HG03159 (cell line): ENCODE data around the gene GRN.
"Not testable (repeated sequence)": the region's sequence is repeated elsewhere in the genome, so short reads cannot be mapped to it uniquely, and the experiment has no call there.

Experiments used
- ATAC-seq: cut with Tn5 transposase; IDR thresholded peaks from one replicate; pipeline ENCODE4 v1.9.1; 2021; ENCODE audit warnings: mild to moderate bottlenecking, moderate library complexity; ENCODE audit not compliant: unreplicated experiment

The GRN gene

DNA sequence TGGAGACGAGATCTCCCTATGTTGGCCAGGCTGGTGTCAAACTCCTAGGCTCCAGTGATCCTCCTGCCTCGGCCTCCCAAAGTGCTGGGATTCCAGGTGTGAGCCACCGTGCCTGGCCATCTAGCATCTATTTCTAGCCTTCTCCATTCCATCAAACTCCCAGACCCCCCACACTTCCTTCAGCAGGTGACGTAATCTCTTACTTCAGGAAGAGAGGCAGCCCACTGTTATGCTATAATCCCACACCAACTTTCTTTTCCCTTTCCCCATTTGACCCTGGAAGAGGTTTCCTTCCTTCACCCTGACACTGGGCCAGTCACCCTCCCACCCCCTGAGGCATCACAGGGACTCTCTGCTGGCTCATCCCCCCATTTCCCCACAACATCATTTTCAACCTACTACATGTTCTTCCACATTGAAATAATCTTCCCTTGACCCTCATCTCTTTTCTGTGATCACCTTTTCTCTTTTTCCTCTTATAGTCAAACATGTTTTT, 36.8 kb downstream of the GRN start:
- no peak for ATAC-seq

DNA sequence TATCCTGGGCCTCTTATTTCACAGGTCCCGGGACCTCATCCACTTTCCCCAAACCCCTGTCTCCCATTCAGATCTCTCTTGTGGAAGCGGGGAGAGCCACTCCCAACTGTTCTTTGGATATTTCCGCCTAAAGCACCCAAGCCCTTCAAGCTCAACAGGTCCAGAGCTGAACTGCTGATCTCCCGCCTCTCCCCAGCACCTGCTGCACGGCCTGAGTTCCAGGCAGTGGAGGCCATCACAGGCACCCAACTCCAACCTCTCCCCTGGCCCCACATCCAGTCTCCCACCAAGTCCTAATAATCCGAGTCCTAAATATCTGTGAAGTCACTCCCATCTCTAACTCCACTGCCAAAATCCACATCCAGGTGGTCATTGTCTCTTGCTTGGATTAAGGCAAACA, 37.8 kb downstream of the GRN start:
- ATAC-seq: no peak

DNA sequence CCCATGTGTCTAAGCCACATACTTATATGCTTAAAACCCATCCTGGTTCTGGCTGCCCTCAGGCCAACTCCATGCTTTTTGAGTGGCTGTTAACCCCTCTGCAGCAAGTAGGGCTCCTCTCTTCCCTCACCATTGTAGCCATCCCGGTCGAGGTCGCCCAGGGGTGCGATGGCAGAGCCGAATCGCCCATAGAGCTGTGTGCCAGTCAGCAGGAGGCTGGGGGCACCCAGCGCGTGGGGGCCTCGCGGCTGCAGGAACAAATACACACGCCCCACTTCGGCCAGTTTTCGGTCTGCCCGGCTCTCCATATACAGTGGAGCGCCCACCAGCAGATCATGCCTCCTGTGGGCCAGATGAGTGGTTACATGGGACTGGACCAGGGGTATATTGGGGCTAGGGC, 38.3 kb downstream of the GRN start:
- ATAC-seq: no peak

DNA sequence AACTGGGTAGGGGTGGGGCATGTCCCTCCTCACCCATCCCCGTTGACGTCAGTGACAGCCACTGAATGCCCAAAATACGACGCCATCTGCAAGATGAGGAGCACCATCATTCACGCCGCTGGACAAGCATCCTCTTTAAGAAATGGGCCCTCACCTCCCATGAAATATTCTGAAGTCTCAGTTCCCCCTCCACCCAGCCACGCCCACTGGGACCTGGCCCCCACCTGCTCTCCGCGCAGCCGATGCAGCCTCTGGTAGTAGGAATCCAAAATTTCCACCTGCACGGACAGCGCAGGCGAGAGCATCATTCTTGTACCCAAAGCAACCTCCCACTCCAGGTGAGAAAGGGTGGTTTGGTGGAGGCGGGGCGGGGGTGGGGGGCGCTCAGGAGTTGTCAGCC, 38.8 kb downstream of the GRN start:
- ATAC-seq: no peak

DNA sequence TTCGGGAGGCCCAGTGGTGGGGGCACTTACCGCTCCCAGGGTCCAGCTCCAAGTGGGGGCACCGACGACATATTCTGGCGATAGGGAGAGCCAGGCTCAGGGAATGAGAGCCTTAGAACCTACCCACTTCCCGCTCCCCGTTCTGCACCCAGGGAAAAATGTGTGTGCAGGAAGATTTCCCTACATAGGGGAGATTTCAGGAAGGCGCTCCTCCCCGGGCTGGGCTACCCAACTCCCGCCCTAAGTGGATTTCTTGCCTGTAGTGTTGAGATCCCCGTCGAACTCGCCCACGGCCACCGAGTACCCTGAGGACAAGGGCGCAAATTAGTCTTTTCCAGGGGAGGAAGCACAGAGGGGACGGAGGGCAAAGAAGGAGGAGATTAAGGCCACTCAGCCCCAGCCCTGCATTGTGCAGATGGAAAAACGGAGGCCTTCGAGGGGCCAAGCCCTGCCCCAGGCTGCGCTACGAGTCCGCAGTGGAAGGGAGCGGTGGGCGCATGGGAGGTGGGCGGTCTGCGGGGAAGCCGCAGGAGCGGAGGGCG, 39.2 kb downstream of the GRN start:
- ATAC-seq: no peak

DNA sequence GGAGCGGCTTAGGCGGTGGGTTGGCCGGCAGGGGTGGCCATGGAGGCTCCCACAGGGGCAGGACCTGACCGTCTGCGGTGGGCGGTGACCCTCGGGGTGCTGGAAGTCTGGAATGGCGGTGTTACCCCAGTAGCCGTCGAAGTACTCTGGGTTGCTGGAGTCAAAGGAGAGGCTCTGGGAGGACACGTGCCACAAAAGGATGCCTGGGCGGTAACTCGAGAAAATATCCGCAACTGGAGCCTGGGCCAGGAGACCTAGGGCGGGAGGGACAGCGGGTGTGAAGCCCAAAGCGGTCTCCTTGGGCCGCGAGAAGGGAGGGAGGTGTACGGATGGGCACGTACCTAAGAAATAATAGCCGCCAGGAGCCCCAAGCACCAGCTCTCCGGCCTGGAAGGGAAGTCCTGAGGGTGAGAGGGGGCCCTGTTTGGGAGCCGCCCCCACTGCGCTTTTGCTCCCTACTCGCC, 39.8 kb downstream of the GRN start:
- ATAC-seq: no peak

DNA sequence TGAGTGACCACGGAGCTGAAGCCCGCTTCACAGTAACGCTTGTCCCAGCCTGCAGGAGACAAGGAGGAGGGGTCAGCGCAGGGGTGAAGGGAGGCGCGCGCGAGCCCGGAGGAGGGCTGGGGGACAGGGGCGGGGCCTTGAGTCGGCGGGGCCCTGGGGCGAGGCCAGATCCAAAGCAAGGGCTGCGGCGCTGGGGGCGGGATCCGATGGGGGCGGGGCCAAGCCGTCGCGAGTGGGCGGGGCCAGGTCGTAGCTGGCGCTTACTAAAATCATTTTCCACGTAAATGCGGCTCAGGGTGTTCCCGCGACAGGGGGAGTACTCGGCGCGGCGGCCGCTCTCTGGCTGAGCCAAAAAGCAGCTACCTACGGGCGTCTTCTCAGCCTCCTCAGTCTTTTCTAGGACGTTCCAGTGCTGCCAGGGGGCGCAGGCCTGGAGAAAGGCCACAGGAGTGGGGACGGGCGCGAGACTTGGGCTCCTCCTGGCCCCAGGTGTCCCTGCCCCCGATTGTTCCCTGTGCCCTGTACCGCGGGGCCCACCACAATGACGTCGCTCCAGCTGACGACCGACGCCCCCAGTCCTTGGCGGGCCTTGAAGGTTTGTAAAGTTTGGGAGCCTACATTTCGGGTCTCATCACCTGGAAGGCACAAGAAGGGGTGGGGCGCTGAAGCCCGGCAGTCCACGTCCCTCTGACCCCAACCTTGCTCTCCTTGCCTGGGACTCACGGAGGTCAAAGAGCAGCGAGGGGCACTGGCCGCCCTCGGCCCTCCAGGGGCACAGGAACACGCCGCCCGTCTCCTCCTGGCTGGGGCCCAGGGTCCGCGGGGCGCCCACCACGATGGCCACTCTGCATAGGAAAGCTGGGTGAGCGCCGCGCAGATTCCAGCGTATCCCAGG, 40.4 kb downstream of the GRN start:
- peak; percentile 56 for ATAC-seq

DNA sequence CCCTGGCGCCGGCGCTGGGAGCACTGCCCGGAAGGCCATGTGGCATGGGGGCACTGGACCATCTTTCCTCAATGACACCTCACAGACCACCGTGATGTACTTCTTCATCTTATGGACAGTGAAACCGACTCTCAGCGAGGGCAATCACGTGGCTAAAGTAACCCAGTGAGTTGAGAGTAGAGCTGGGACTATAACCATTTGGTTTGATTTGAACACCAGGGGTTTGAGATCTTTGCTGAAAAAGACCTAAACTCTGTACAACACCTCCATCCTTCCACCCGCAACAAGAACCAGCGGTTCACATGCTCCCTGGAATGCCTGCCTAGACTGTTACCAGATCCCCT, 41.1 kb downstream of the GRN start:
- no peak for ATAC-seq

DNA sequence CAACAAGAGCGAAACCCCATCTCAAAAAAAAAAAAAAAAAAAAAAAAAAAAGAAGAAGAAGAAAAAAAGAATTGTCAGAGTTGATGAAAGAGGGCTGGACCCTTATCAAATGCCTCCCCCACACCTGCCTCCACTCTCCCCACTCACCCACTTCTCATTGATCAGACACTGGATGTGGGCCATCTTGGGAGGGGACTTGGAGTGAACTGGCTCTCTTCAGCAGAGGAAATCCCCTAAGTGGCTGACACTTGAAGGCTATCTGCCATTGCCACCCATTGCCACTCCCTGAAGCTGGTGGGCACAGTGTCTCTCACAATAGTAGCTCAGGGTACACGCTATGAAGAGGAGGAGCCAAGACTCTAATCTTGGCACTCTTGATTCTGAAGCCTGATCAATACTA, 42.7 kb downstream of the GRN start:
- ATAC-seq: no peak

DNA sequence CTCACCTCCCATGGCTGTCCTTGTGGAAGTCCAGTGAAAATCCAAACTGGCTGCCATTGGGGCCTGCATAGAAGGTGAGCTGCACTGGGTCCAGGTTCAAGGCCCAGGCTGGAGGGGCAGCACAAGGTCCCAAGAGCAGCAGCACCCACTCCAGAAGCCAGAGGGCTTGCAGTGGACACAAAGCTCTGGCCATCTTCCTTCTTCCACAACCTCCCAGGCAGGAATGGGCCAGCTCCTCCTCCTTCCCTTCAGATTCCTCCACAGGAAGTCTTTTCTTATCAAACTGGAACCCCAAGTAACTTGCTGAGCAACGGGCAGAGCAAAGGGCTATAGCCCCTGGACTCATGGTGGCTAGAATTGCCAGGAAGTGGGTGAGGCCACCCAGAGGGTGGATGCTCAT, 44.2 kb downstream of the GRN start, which contains the start of gene ITGA2B:
Gene ITGA2B (minus strand): TSS at position 369 of the 400 bp plus-strand sequence. CDS start 176 bp downstream, at position 193.
- no peak for ATAC-seq

DNA sequence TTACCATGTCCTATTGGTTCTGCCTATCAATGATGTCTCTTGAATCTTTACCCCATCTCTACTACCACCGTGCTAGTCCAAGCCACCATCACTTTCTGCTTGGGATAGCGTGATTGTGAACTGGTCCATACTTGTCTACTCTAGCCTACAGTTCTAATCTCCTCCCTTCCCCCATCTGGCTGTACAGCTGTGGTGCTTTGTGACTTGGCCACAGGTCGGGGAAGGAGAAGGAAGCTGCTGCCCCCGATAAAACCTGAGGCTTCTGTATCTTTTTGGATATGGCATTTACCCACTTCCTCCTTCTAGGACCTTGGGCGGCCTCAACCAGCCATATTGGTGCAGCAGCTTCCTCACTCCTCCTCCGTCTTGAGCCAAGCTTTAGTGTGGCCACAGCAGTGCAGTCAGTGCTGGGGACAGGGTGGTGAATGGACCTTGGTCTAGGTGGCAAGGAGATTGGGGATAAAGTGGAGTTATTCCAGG, 44.7 kb downstream of the GRN start:
- ATAC-seq: no peak

DNA sequence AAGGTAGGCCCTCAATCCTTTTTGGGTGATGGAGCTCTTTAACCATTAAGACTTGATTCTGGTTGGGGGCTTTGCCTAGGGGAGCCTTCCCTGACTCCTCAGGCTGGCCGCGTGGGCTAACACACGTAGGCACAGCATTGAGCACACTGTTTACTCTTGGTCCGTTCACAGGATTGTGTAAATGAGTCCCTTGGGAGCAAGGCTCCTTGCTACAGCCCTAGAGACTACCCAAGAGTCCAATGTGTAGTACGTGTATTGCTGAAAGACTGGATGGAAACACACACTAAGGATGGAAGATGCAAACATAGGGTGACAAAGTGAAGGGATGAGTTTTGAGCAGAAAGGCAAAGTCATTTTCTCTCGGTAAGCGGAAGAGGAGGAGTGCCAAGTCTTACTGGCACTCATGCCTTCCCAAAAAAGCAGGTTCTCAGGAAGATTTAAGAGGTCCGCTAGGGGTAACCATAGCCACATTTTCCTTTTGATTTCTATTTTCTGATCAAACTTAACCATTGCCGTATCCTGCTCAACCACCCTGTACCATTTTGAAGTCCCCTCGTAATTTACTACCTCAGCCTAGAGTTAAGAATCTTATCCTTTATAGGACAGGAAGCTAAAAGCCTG, 45.3 kb downstream of the GRN start:
- no peak for ATAC-seq

DNA sequence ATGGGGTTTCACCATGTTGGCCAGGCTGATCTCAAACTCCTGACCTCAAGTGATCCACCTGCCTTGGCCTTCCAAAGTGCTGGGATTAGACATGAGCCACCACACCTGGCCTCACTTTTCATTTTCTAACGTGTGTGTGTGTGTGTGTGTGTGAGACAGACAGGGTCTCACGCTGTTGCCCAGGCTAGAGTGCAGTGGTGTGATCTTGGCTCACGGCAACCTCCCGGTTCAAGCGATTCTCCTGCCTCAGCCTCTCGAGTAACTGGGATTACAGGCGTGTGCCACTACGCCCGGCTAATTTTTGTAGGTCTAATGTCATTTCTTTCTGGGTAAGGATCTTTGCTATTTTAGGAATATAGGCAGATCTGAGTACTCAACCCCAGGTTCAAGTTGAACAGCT, 49.0 kb downstream of the GRN start:
- ATAC-seq: not testable (repeated sequence)

DNA sequence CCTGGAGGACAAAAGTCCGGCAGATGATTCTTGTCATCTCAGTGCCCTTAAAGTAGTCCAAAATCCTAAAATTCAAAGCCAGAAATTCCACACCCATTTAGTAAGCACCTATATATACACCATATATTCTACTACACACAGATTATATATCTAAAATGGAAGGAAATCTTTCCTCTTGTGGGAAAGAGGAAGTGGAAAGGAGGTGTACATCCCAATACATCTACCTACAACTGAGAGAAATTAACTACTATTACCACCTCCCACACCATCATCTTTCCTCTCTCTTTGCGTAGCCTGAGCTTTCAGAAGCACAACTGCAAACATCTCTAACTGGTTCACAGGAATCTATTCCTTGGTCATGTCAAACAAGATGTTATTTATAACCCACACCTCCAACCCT, 49.7 kb downstream of the GRN start:
- ATAC-seq: no peak

DNA sequence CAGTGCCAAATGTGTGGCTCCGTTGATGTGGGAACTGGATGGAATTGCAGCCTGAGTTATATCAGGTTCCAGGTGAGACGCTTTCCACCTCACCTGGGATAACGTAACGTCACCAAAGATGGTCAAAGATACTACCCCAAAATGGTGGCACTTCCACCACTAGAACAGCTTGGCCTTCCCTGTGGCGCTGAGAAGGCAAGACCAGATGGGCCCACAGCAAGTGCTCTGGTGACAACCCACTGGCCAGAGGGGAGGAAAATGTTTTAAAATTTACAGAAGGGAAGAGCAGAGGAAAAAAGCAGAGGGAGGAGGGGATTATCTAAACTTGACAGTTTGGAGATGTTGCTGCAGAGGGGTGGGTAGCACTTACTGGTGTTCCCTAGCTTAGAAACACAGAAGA, 51.8 kb downstream of the GRN start:
- no peak for ATAC-seq

DNA sequence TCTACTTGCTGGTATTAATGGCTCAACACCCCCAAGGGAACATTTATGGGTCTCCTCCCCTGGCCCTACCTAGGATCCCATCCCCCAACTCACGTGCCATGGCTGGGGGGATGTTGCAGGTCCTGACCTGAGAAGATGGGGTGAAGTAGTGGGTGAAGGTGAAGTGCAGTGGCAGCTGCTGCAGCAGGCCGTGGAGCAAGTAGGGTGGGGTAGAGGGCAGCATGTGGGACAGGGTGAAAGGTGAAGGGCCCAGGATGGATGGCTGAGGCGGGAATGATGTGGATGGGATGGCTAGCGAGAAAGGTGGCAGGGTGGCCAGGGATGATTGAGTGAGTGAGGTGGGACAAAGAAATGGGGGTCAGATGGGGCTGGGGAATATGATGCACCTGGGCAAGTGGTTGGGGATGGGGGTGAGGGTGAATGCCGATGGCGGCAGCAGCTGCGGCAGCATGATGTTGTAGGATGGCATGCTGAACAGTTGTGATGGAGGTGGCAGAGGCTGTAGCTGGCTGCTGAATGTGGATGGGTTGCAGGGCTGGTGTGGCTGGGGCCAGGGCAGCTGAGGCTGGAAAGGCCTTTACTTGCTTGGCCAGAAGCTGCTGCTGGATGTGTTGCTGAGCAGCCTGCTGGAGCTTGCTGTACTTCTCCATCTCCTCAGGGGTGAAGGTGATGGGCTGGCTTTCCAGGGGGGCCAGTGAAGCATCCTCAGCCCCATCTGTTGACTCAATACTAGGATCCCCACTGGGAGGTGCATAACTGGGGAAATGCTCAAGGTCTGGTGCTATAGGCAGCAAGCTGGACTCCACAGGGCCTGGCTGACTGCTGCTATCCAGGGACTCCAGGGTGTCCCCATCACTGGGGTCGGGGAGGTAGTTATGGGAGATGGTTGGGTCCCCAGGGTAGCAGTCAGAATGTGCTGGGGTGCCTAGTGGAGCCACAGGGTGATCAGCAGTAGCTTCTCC, 52.7 kb downstream of the GRN start:
- ATAC-seq: no peak

DNA sequence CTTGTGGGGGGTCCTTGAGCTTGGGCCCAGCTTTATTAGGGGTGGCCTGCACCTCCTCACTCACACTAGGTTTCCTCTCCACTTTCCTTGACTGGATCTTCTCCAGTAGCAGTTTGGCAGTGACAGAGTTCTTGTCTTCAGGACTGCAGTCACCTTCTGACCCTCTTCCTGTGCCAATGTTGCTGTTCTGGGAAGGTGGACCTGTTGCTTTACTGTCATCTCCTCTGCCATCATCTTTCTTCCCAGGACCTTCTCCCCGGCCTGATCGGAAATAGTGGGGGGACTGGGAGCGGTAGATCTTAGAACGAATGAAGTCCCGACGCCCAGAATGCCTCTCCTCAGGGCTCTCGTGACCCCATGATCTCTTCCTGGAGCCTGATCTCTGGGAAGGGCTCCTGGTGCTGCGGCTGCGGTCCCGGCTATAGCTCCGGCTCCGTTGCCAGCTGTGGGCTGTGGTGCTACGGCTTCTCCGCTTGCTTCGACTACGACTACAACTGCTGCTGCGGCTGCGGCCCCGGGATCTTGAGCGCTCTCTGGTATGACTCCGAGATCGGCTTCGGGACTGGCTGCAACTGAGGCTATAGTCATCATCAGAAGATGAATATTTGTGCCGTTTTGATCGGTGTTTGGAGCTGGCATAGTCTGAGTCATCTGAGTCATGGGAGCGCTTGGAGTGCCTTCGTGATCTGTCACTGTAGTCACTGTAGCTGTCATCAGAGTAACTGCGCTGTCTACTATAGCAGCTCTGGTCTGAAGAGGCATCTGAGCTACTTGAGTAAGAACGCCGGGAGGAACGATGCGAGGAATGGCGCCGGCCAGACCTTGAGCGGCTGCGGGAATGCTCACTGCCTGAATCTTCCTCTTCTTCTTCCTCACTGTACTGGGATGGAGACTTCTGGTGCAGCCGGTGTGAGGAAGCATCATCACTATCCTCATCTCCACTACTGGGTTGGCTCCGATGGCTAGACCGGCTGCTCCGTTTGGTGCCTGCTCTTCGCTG, 53.9 kb downstream of the GRN start:
- no peak for ATAC-seq

DNA sequence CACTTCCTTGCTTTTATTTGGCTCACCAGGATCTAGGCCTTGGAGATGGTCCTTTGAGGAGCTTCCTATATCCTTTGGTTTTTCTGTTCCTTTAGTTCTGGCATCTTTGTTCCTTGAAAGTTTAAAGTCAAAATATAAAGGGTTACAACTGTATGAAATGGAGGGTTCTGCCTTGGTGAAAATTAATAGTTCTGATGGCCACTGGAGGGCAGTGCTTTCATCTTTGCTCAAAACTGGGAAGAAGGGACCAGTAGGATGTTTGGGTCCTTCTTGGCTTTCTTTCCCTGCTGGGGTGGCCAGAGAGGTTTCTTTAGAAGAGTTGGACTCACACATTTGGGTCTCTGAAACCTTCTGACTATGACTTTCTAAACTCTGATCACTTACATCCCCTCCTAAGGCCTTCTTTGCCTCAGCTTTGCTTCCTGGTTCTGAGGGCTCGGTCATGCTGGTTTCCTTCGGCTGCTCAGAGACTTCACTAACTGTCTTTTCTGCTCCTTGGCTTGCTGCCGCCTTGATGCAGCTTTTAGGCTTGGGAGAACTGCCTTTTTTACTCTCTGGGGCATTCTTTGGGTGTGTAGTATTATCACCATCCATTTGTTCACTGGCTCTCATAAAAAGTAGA, 55.2 kb downstream of the GRN start:
- ATAC-seq: no peak
